HG03039 (cell line): Measurements from ENCODE around the gene TUBG1.
"Not testable (repeated sequence)": the region's sequence is repeated elsewhere in the genome, so short reads cannot be mapped to it uniquely, and the experiment has no call there.

Source experiments
- ATAC-seq: cut with Tn5 transposase; IDR thresholded peaks from one replicate; pipeline ENCODE4 v1.9.1; 2021; ENCODE audit warnings: mild to moderate bottlenecking, moderate library complexity; ENCODE audit not compliant: unreplicated experiment

Gene TUBG1

DNA sequence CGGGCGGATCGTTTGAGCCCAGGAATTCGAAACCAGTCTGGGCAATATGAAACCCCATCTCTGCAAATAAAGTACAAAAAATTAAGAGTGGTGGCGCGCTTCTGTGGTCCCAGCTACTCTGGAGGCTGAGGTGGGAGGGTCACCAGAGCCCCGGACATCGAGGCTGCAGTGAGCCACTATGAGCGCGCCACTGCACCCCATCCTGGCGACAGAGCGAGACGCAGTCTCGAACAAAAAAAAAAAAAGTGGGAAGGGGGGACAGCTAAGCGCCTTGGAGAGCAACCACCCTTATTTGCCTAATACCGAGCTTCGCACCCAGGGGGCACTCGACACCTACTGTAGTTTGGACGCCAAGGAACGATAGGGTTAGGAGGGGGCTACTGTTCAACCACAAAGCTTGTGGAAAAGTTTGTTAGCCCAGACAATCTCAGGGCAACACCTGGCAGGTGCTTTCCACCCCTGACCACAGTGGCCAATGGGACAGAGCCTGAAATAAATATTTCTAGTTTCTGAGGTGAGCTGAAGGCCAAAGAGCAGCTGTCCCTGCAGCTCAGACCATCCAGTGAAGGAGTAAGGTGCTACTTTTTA lies 31.1 kb upstream of the TUBG1 start:
- ATAC-seq: no peak

- no peak for ATAC-seq
These were observed 29.5 kb upstream of the TUBG1 start for GRCh38 chr17:42579794-42580551.

- no peak for ATAC-seq
These were observed 27.7 kb upstream of the TUBG1 start for GRCh38 chr17:42581744-42582270.

GRCh38 chr17:42584880-42585279 lies 24.6 kb upstream of the TUBG1 start:
- ATAC-seq: no peak

- no peak for ATAC-seq
These were observed 24.1 kb upstream of the TUBG1 start for GRCh38 chr17:42585353-42585752.

DNA sequence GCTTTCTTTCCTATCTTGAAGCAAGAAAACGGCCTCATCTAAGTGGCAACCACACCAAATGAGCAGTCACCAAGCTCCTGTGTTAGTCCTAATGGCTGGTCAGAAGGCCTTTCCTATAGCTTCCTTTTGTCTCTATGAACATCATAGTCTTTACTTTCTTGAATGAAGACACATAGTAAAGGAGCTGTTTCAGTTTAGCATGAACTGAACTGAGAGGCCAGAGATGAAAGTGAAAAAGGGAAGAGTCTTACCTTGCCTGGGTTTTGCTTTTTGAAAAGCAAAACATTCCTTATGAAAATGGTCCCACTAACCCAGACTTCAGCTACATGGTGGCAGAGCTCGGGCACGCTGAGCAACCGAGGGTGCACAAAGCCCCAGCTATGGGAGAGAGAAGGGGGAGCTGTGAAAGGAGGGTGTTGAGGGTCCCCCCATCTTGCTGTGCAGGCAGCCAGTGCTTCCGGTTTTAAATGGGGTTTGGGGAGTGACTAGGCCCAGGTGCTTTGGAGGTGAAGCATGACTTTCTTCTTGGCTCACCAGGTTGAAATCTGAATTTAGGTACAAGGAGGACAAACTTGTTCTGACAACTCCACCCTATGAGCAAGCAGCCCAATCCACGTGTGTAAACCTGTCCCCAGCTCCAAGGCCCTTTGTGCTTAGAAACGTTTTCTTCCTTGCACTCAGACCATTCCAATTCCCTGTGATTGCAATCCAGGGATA lies 22.8 kb upstream of the TUBG1 start:
- ATAC-seq: no peak

DNA sequence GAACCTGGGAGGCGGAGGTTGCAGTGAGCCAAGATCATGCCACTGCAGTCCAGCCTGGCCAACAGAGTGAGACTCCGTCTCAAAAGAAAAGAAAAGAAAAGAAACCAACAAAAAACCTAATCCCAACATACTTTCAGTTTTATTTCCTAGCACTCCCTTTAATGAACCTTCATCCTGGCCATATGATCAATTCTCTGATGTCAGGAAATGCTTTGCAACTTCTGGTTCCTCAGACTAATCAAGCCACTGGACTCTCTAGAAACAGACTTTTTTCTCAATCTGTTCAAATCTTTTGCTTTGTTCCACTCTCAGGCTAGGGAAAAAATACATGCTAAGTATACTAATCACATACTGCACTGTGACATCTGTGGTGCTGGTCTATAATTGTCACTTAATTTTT lies 18.6 kb upstream of the TUBG1 start:
- ATAC-seq: no peak

- no peak for ATAC-seq
These were observed 18.1 kb upstream of the TUBG1 start for GRCh38 chr17:42591411-42591810.

- no peak for ATAC-seq
These were observed 13.1 kb upstream of the TUBG1 start for GRCh38 chr17:42596386-42596785.

- ATAC-seq: no peak
These were observed 10.6 kb upstream of the TUBG1 start for GRCh38 chr17:42598905-42599304.

DNA sequence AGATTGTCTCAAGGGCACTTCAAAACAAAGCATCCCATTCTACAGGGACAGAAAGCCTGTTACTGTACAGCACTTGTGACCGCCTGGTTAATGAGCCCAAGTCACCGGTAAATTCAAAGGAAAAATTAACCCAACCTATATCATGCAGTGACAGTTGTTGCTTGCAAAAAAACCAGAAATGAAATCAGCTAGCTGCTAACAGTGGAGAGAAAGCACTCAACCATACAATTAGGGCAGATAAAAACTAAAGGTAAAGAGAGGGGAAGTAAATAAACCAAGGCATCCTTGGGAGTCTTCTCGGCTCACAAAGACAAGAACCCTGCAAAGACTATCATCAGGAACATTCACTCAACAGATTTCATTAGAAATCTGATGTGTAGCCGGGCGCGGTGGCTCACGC lies 6.2 kb upstream of the TUBG1 start:
- no peak for ATAC-seq

DNA sequence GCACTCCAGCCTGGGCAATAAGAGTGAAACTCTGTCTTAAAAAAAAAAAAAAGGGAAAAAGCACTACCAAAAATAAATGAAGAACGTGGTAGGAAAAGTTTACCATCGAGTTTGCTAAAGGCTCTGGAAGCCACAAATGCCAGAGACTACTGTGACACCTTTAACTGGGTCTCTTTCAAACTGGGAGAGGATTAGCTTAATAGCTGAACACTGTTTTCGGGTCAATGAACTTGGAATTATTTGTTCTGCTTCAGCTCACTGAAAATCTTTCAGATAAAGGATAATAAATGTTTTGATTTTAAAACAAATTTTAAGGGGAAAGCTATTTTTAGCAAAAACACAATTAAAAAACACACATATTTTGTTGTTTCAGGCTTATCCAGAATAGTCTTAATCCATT lies 1.7 kb upstream of the TUBG1 start:
- no peak for ATAC-seq

- ATAC-seq: peak; percentile 23
These were observed 940 bp upstream of the TUBG1 start for GRCh38 chr17:42608305-42609181.

DNA sequence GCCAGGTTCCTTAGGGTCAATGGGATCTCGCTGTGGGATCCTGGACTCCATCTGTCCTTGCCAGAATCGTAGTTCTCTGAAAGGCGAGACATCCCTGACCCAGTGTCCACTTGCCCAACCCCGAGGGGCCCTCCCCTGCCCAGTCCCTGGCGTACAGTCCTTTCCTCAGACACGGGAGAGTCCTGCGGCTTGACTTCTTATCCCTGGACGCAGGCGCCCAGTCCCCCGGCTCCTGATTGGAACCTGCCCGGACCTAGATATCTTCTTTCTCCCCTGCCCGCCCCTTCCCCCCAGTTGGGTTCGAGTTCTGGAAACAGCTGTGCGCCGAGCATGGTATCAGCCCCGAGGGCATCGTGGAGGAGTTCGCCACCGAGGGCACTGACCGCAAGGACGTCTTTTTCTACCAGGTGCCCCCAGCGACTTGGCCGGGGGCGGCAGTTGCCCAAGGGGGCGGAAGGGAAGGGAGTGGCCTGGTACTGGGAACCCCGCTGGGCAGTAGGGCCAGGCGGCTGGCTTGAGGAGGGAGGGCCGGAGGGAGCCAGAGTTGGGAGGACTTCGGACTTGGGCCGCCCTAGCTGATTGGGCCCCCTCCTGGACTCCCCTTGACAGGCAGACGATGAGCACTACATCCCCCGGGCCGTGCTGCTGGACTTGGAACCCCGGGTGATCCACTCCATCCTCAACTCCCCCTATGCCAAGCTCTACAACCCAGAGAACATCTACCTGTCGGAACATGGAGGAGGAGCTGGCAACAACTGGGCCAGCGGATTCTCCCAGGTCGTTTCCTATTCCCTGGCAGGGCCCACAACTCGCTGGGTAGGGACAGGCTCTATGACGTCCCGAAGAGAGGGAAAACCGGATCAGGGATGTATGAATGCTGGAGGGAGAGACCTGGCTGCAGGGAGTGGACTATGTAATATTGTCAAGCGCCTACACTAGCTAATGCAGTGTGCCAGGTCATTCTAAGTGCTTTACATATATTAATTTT lies 625 bp downstream of the TUBG1 start:
- not testable (repeated sequence) for ATAC-seq

GRCh38 chr17:42612013-42612412 lies 2.5 kb downstream of the TUBG1 start:
- no peak for ATAC-seq

DNA sequence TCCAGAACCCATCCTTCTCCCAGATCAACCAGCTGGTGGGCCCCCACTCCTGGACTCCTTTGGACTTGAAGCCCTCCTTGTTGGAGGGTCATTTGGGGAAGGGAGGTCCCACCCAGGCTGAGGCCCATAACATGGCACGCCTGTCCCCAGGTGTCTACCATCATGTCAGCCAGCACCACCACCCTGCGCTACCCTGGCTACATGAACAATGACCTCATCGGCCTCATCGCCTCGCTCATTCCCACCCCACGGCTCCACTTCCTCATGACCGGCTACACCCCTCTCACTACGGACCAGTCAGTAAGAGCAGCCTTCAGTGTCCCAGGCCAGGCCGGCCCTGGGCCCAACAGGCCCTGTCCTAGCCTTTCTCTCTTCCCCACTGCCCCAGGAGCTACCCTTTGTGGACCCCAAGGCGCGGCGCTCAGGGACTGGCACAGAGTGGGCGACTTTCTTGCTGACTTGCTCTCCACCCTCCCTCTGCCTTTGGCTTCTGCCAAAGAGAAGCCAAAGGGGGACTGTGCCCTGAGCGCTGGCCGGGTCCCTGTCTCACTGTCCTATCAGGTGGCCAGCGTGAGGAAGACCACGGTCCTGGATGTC lies 4.3 kb downstream of the TUBG1 start:
- ATAC-seq: no peak

DNA sequence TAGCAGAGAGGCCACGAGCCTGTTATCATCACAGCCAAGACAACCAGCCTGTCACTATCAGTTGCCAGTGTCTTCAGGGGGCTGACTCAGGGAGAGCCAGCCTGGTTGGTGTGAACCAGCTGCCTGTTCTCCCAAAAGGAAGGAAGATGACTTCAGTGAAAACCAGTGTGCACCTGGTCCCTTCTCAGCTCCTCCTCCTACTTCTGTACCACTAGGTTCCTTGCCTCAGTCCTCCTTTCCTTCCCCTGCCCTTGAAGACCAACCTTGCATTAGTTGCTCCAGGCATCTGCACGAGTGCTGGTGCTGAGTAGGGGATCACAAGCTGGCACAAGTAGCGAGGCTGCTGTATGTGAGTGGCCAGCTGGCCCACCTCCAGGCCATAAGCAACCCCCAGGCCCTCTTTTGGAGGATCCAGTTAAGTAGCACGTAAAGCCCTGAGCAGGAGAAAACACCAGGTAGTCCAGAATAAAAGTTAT lies 8.5 kb downstream of the TUBG1 start:
- no peak for ATAC-seq

DNA sequence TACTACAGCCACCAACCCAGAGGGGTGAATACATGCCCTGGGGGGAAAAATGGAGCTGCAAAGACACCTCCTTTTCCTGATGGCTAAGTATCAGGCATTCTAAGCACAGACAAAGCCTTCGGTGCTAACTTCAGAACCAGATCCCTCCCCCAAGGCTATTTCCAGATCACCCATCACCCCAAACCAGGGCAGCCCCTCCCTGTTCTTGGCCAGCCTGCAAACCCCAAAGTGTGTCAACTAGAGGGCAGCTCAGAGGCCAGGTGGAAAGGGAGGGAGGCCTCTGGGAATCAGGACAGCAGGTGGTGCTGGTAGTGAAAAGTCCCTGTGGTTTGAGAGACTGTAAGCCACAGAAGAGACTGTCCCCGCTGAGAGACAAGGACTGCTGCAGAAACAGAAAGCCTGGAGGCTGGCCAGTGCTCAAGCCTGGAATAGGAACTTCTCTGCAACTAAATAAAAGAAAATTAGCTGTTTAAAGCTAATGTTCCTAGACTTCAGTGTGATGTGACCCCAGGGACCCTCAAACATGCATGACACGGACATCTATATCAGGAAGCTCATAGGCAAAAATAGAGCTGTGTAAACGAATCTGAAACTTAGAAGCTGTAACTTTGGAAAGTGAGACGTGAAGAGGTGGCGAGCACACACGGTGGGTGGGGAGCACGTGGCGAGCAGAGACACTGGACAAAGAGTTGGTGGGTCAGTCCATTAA lies 9.1 kb downstream of the TUBG1 start:
- peak; percentile 81 for ATAC-seq

GRCh38 chr17:42621987-42622386 lies 12.5 kb downstream of the TUBG1 start:
- ATAC-seq: not testable (repeated sequence)
